ENCODE data around the gene DDOST.

GRCh38 chr1:20708057-20708456, 46.9 kb upstream of the DDOST start:
- TF ChIP-seq CTCF (conservative IDR thresholded peaks at IDR 0.05; ENCODE audit: low read depth in 2 of 2) (no peak), EZH2 (IDR thresholded peaks at IDR 0.05; ENCODE audit: low read depth, unreplicated experiment) (no peak), POLR2AphosphoS5 (IDR thresholded peaks at IDR 0.05; ENCODE audit: low read depth) (no peak), ZNF331 (CRISPR knock-in tag; IDR thresholded peaks at IDR 0.05; ENCODE audit: low read depth) (no peak)

All from GM23338 (cell line).